OCI-LY7 (cell line): ENCODE results near the gene HIVEP2. TPM values are rescaled to one million over a fixed set of nuclear protein-coding genes. Genes with fewer than 3 reads are reported as not detected.

Source experiments
- BruUV-seq: library from RNA; stranded (reverse); fragments of 400-500 nt; replicated peaks from 2 replicates; lab custom pipeline; 2021; lab: Mats Ljungman, UMichigan
- CTCF ChIA-PET: fragments of 300-600 bp; sonication (Branson Sonifier 250); formaldehyde crosslinking; loops from one replicate; lab custom pipeline; 2022; ENCODE audit warnings: antibody characterized with exemption; ENCODE audit not compliant: unreplicated experiment; lab: Charles Lee
- POLR2A ChIA-PET: fragments of 300-600 bp; sonication (Branson Sonifier 250); formaldehyde crosslinking; loops from one replicate; lab custom pipeline; 2022; ENCODE audit warnings: antibody characterized with exemption; lab: Charles Lee
- DNase-seq: peaks from one replicate; pipeline ENCODE4 v3.0.0-alpha.2; 2015; ENCODE audit warnings: low spot score
- H2AFZ ChIP-seq: fragments of 200-600 bp; sonication (generic), shearing (Covaris generic); 2 replicates; pipeline ENCODE4 v1.6.1; 2014; ENCODE audit warnings: mild to moderate bottlenecking, antibody characterized with exemption, low read length, moderate library complexity
- H3K27ac ChIP-seq: fragments of 200-600 bp; sonication (generic); 2 replicates; pipeline ENCODE4 v1.5.1; 2014; ENCODE audit warnings: mixed run types, low read depth, mild to moderate bottlenecking, moderate library complexity, low read length, inconsistent platforms; ENCODE audit not compliant: poor library complexity, severe bottlenecking
- H3K36me3 ChIP-seq: fragments of 200-600 bp; sonication (generic); 2 replicates; pipeline ENCODE4 v1.6.1; 2014; ENCODE audit warnings: mild to moderate bottlenecking, antibody characterized with exemption, low read length, moderate library complexity, mixed read lengths; ENCODE audit not compliant: insufficient read depth
- H3K4me1 ChIP-seq: fragments of 200-600 bp; sonication (generic); 2 replicates; pipeline ENCODE4 v1.5.1; 2014; ENCODE audit warnings: mild to moderate bottlenecking, low read length; ENCODE audit not compliant: insufficient read depth, poor library complexity, severe bottlenecking
- H3K4me2 ChIP-seq: fragments of 200-600 bp; sonication (generic); 2 replicates; pipeline ENCODE4 v1.6.1; 2014; ENCODE audit warnings: mild to moderate bottlenecking, low read length
- H3K4me3 ChIP-seq: fragments of 200-600 bp; sonication (generic); 2 replicates; pipeline ENCODE4 v1.5.1; 2014; ENCODE audit warnings: mild to moderate bottlenecking, low read depth, low read length; ENCODE audit not compliant: poor library complexity, severe bottlenecking
- H3K79me2 ChIP-seq: fragments of 200-600 bp; sonication (generic); 2 replicates; pipeline ENCODE4 v1.6.1; 2016; ENCODE audit warnings: low read depth, mild to moderate bottlenecking, low read length, moderate library complexity, mixed read lengths; ENCODE audit not compliant: insufficient read depth
- H3K9me2 ChIP-seq: fragments of 200-600 bp; sonication (generic); 2 replicates; pipeline ENCODE4 v1.6.1; 2016; ENCODE audit warnings: mild to moderate bottlenecking, low read length, mixed read lengths; ENCODE audit not compliant: insufficient read depth
- H3K9me3 ChIP-seq: fragments of 200-600 bp; sonication (generic); 2 replicates; pipeline ENCODE4 v1.6.1; 2014; ENCODE audit warnings: mild to moderate bottlenecking, mixed run types, low read length, mixed read lengths
- H4K20me1 ChIP-seq: fragments of 200-600 bp; sonication (generic); 2 replicates; pipeline ENCODE4 v1.6.1; 2014; ENCODE audit warnings: mild to moderate bottlenecking, antibody characterized with exemption, low read length, moderate library complexity, mixed read lengths; ENCODE audit not compliant: insufficient read depth
- CTCF ChIP-seq: fragments of 200-600 bp; sonication (generic); conservative IDR thresholded peaks from 2 replicates; pipeline ENCODE4 v1.5.1; 2014; ENCODE audit warnings: mild to moderate bottlenecking, antibody characterized with exemption, low read length, moderate library complexity, mixed read lengths
- EZH2phosphoT487 ChIP-seq: fragments of 200-600 bp; sonication (generic); IDR thresholded peaks from 2 replicates; pipeline ENCODE4 v1.6.1; 2018; ENCODE audit warnings: low read depth, borderline replicate concordance, mild to moderate bottlenecking, mixed run types, antibody characterized with exemption, low read length, moderate library complexity, mixed read lengths
- intact Hi-C: fragments of 100-400 bp; cut with micrococcal nuclease; formaldehyde crosslinking; loops from one replicate; pipeline ENCODE4 v1.10.0; 2022; ENCODE audit not compliant: unreplicated experiment
- total RNA-seq, 2 experiments: library from RNA; depleted of rRNA in 1 of 2; stranded (reverse); fragments of >200 nt in 1 of 2; shearing (Covaris generic) in 1 of 2; gene quantifications; 2 replicates each; pipeline ENCODE4 v1.2.3, GENCODE V29; 2014 to 2022

The HIVEP2 gene
- total RNA-seq, 2 experiments from 2014 or later: 18.8 to 24.6 TPM

DNA sequence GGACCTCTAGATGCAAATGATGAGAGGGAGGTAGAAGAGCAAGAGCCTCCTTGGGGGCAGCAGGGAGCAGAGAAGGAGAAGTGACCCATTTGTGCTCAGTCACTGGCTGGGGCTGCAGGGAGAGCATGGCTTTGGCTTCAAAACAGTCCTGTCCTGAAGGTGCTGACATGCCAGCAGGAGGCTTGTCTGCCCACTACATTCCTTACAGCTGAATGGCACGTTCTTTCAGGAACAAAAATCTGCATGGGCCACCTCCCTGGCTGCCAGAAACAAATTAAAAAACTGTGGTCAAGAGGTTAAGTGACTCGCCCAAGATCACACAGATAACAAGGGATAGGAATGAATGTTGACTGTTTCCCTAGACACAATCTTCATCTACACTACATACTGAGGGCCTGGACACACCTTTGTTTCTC, 188.8 kb downstream of the HIVEP2 start:
- H2AFZ ChIP-seq: no peak overlapping the region
- no peak for DNase-seq
- H3K79me2 ChIP-seq: no peaks in the 10 kb centered on the region
- H3K27ac ChIP-seq: no peak overlapping the region
- H3K9me3 ChIP-seq: no peaks in the 10 kb centered on the region
- CTCF ChIA-PET: no interaction called here
- intact Hi-C loops: no loop called here
- no peak overlapping the region for H3K4me3 ChIP-seq
- no peaks in the 10 kb centered on the region for H4K20me1 ChIP-seq
- H3K36me3 ChIP-seq: peaks cover 64% of the 10 kb centered on the region
- no peaks in the 10 kb centered on the region for H3K9me2 ChIP-seq
- POLR2A ChIA-PET: no interaction called here
- no TSS peak for BruUV-seq
- TF ChIP-seq EZH2phosphoT487: no peak
- TF ChIP-seq CTCF: no peak
- no peak overlapping the region for H3K4me2 ChIP-seq
- H3K4me1 ChIP-seq: no peaks in the 10 kb centered on the region

DNA sequence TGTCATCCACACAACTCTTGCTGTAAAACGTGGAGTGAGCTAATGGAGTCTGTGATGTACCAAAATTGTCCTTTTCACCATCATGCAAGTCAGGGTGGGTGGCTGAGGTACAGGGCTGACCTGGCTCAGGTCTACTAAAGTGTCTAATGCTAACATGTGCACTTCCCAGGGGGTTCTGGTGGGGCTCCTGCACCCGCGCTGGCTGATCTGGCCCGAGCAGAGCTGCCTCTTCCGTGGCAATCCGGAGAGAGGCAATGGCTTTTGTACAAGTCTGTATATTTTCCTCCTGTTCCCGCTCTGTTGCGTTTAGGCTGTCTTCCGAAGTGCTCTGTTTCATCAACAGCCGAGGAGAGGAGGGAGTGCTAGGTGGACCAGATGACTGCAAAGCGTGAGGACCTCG, 191.8 kb downstream of the HIVEP2 start:
- CTCF ChIA-PET: no interaction called here
- POLR2A ChIA-PET: no interaction called here
- H3K4me3 ChIP-seq: no peak overlapping the region
- no peak overlapping the region for H3K27ac ChIP-seq
- no peaks in the 10 kb centered on the region for H3K79me2 ChIP-seq
- DNase-seq: no peak
- H3K4me1 ChIP-seq: no peaks in the 10 kb centered on the region
- no peak overlapping the region for H2AFZ ChIP-seq
- H3K9me2 ChIP-seq: no peaks in the 10 kb centered on the region
- H3K4me2 ChIP-seq: no peak overlapping the region
- BruUV-seq: no TSS peak
- H3K36me3 ChIP-seq: peaks cover 37% of the 10 kb centered on the region
- H4K20me1 ChIP-seq: no peaks in the 10 kb centered on the region
- intact Hi-C loops: no loop called here
- H3K9me3 ChIP-seq: no peaks in the 10 kb centered on the region
- no peak for TF ChIP-seq CTCF
- TF ChIP-seq EZH2phosphoT487: no peak

DNA sequence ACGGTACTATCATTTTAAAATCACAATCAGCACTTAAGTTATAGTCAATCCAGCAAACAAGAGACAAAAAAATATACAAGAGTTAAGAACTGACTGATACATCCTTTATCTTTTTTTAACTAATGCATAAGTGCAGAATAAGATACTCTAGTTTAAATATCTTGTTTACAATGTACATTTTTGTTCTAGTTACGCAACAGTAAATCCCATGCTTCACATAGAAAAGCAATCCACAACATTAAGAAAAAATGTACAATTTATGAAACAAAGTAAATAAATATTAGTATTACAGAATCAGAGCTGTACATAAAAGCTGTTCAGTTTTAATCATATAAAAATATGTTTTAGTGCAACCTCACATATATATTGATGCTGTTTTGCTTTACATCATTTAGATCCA, 192.6 kb downstream of the HIVEP2 start:
- intact Hi-C loops: no loop called here
- no peak for DNase-seq
- POLR2A ChIA-PET: no interaction called here
- Histone ChIP-seq H3K4me1 (no peaks in the 10 kb centered on the region), H3K4me2 (no peak overlapping the region), H3K9me3 (no peaks in the 10 kb centered on the region), H2AFZ (no peak overlapping the region), H3K36me3 (peaks cover 31% of the 10 kb centered on the region), H3K79me2 (no peaks in the 10 kb centered on the region), H3K9me2 (no peaks in the 10 kb centered on the region), H3K27ac (no peak overlapping the region), H4K20me1 (no peaks in the 10 kb centered on the region), H3K4me3 (no peak overlapping the region)
- CTCF ChIA-PET: no interaction called here
- TF ChIP-seq EZH2phosphoT487 (no peak), CTCF (no peak)
- BruUV-seq: no TSS peak
